ENCODE measurements around the gene SLC41A3.
"Not testable (repeated sequence)": the region's sequence is repeated elsewhere in the genome, so short reads cannot be mapped to it uniquely, and the experiment has no call there.

The SLC41A3 gene

GRCh38 chr3:126051234-126051633, 32.7 kb downstream of the SLC41A3 start:
- DNase-seq, result no peak

GRCh38 chr3:126050626-126051025, 33.3 kb downstream of the SLC41A3 start:
- DNase-seq, result no peak

GRCh38 chr3:126050050-126050392, 33.9 kb downstream of the SLC41A3 start:
- no peak for DNase-seq

GRCh38 chr3:126049289-126050049, 34.5 kb downstream of the SLC41A3 start:
- no peak for DNase-seq

- no peak for DNase-seq
Observed at GRCh38 chr3:126040386-126040785, 43.5 kb downstream of the SLC41A3 start.

- DNase-seq, result no peak
Observed at GRCh38 chr3:126039870-126040269, 44.1 kb downstream of the SLC41A3 start.

GRCh38 chr3:126038791-126039190, 45.1 kb downstream of the SLC41A3 start:
- DNase-seq, result not testable (repeated sequence)

- no peak for DNase-seq
Observed at GRCh38 chr3:126036056-126036549, 47.8 kb downstream of the SLC41A3 start.

GRCh38 chr3:126035362-126036050, 48.4 kb downstream of the SLC41A3 start:
- no peak for DNase-seq

- no peak for DNase-seq
Observed at GRCh38 chr3:126034481-126035361, 49.2 kb downstream of the SLC41A3 start.

GRCh38 chr3:126033765-126034164, 50.2 kb downstream of the SLC41A3 start:
- DNase-seq, result no peak

- DNase-seq, result no peak
Observed at GRCh38 chr3:126033051-126033745, 50.7 kb downstream of the SLC41A3 start.

- no peak for DNase-seq
Observed at GRCh38 chr3:126031981-126032471, 51.9 kb downstream of the SLC41A3 start.

- no peak for DNase-seq
Observed at GRCh38 chr3:126030455-126030854, 53.5 kb downstream of the SLC41A3 start.

- no peak for DNase-seq
Observed at GRCh38 chr3:126029241-126029640, 54.7 kb downstream of the SLC41A3 start.

GRCh38 chr3:126028096-126028495, 55.8 kb downstream of the SLC41A3 start:
- no peak for DNase-seq

GRCh38 chr3:126026761-126027160, 57.2 kb downstream of the SLC41A3 start:
- DNase-seq, result no peak

GRCh38 chr3:126026277-126026751, 57.6 kb downstream of the SLC41A3 start:
- no peak for DNase-seq

- no peak for DNase-seq
Observed at GRCh38 chr3:126025862-126026261, 58.1 kb downstream of the SLC41A3 start.

GRCh38 chr3:126025116-126025729, 58.7 kb downstream of the SLC41A3 start:
- no peak for DNase-seq

GRCh38 chr3:126024049-126024854, 59.7 kb downstream of the SLC41A3 start:
- DNase-seq, result no peak
